Aorta (tissue), 5 donors: ENCODE results near the gene DISC1. TPM values are rescaled to one million over a fixed set of nuclear protein-coding genes. Genes with fewer than 3 reads are reported as not detected.

ENCODE experiments used
- ATAC-seq: fragments of 200-7000 bp; cut with Tn5 transposase; one replicate; pipeline ENCODE4 v1.9.1; 2022; ENCODE audit warnings: moderate library complexity; ENCODE audit not compliant: low FRiP score
- DNase-seq, 2 donors: peaks; one replicate each; pipeline ENCODE4 v3.0.0-alpha.2; 2020
- H3K27ac ChIP-seq, 2 donors: one replicate each; pipeline ENCODE4 v1.5.1; 2013; ENCODE audit warnings: low read length in 2 of 2, mild to moderate bottlenecking in 2 of 2, moderate library complexity in 2 of 2, control low read depth in 1 of 2, inconsistent platforms in 1 of 2, low read depth in 1 of 2
- H3K27me3 ChIP-seq, 2 donors: one replicate each; pipeline ENCODE4 v1.6.1; 2013; ENCODE audit warnings: control low read depth in 1 of 2, low read length in 1 of 2, mild to moderate bottlenecking in 1 of 2, moderate library complexity in 1 of 2; ENCODE audit not compliant: insufficient read depth in 2 of 2, control insufficient read depth in 1 of 2
- H3K36me3 ChIP-seq, 2 donors: one replicate each; pipeline ENCODE4 v1.6.1; 2013; ENCODE audit warnings: control low read depth in 1 of 2, low read length in 1 of 2, mild to moderate bottlenecking in 1 of 2; ENCODE audit not compliant: insufficient read depth in 2 of 2, control insufficient read depth in 1 of 2
- H3K4me1 ChIP-seq, 2 donors: one replicate each; pipeline ENCODE4 v1.6.1; 2013; ENCODE audit warnings: low read length in 2 of 2, control low read depth in 1 of 2, mild to moderate bottlenecking in 1 of 2, moderate library complexity in 1 of 2; ENCODE audit not compliant: insufficient read depth in 2 of 2, control insufficient read depth in 1 of 2
- H3K4me3 ChIP-seq, 2 donors: one replicate each; pipeline ENCODE4 v1.5.1; 2013; ENCODE audit warnings: low read length in 2 of 2, control low read depth in 1 of 2, mild to moderate bottlenecking in 1 of 2
- H3K9me3 ChIP-seq: one replicate; pipeline ENCODE4 v1.6.1; 2013; ENCODE audit warnings: mild to moderate bottlenecking, low read length; ENCODE audit not compliant: control insufficient read depth
- WGBS, 2 donors: extraction: QIAGEN DNeasy Blood & Tissue Kit; methylation state at CpG; one replicate each; pipeline ENCODE4 v1.1.7; 2013; 5-methylcytosine and 5-hydroxymethylcytosine counted together
- intact Hi-C, 2 donors: fragments of 100-400 bp; cut with DNase I; formaldehyde crosslinking; loops; one replicate each; pipeline versions ENCODE4 v1.14.2 to v1.15.0; 2022
- polyA plus RNA-seq, 2 donors: library from polyadenylated mRNA; stranded (reverse); fragments of 200-250 nt; gene quantifications; one replicate each; pipeline ENCODE4 v1.2.3, GENCODE V29; 2013
- total RNA-seq, 2 donors: library from RNA; stranded (reverse); fragmentation: NEBNext Ultra II Directional; extraction: Animal tissue kit (Norgen Biotek cat#: 25700); gene quantifications; one replicate each; pipeline ENCODE4 v1.2.1, GENCODE V29; 2021
- donor health status: healthy with polysubstance abuse.
- donor health status: Bipolar disorder and iron deficiency.
- donor health status: DM: no; HTN: no; CAD: no.
- donor health status: DM: no; HTN: no; CAD: no.
- donor health status: DM: yes; HTN: yes; CAD: no.

DISC1 gene
- total and polyA plus RNA-seq, 4 donors = 0.64 to 31.7 (median 6.0) TPM

- peak in 1 of 2 donors; percentile 83 for DNase-seq
- H3K27me3 ChIP-seq = no peaks in the 10 kb centered on the region
- ATAC-seq = no peak
- H3K4me3 ChIP-seq = no peak overlapping the region
- H3K4me1 ChIP-seq = no peaks in the 10 kb centered on the region
- WGBS, 2 donors = 28 to 36% methylated on average over 17 of the region's 17 CpGs
- intact Hi-C loops = no loop called here
- no peaks in the 10 kb centered on the region for H3K9me3 ChIP-seq
- H3K27ac ChIP-seq = no peak overlapping the region
- H3K36me3 ChIP-seq = no peaks in the 10 kb centered on the region
Observed at GRCh38 chr1:231691618-231692259, 65.1 kb downstream of the DISC1 start.

GRCh38 chr1:231693361-231694074, 66.9 kb downstream of the DISC1 start:
- Histone ChIP-seq H3K9me3 (no peaks in the 10 kb centered on the region), H3K36me3 (no peaks in the 10 kb centered on the region), H3K4me3 (no peak overlapping the region), H3K27me3 (no peaks in the 10 kb centered on the region), H3K27ac (no peak overlapping the region), H3K4me1 (no peaks in the 10 kb centered on the region)
- 92 to 93% methylated on average over 18 of the region's 18 CpGs for WGBS, 2 donors
- DNase-seq = no peak
- peak; percentile 15 for ATAC-seq
- intact Hi-C loops = no loop called here

DNA sequence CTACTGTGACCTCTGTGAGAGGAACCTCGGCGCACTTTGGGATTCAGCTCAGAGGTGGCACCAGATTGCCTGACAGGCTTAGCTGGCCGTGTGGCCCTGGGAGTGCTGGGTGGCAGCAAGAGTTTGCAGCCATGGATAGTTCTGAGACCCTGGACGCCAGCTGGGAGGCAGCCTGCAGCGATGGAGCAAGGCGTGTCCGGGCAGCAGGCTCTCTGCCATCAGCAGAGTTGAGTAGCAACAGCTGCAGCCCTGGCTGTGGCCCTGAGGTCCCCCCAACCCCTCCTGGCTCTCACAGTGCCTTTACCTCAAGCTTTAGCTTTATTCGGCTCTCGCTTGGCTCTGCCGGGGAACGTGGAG, 67.5 kb downstream of the DISC1 start:
- DNase-seq = peak in 1 of 2 donors; percentile 42
- WGBS, 2 donors = 88 to 93% methylated on average over 11 of the region's 11 CpGs

GRCh38 chr1:231694465-231695077, 68.0 kb downstream of the DISC1 start:
- DNase-seq = no peak
- Histone ChIP-seq H3K27me3 (no peaks in the 10 kb centered on the region), H3K4me3 (no peak overlapping the region), H3K36me3 (no peaks in the 10 kb centered on the region), H3K9me3 (no peaks in the 10 kb centered on the region), H3K4me1 (no peaks in the 10 kb centered on the region), H3K27ac (no peak overlapping the region)
- WGBS, 2 donors = 88 to 91% methylated on average over 18 of the region's 18 CpGs
- peak; percentile 36 for ATAC-seq
- intact Hi-C loops = no loop called here

More for the DNA sequence above, 67.5 kb downstream of the DISC1 start:
- Histone ChIP-seq H3K27me3 (no peaks in the 10 kb centered on the region), H3K4me1 (no peaks in the 10 kb centered on the region), H3K36me3 (no peaks in the 10 kb centered on the region), H3K4me3 (no peak overlapping the region), H3K27ac (no peak overlapping the region), H3K9me3 (no peaks in the 10 kb centered on the region)
- peak; percentile 23 for ATAC-seq
- intact Hi-C loops = no loop called here

GRCh38 chr1:231695439-231696255, 69.1 kb downstream of the DISC1 start:
- DNase-seq = no peak
- intact Hi-C loops = no loop called here
- no peaks in the 10 kb centered on the region for H3K9me3 ChIP-seq
- ATAC-seq = no peak
- H3K27ac ChIP-seq = no peak overlapping the region
- 92 to 93% methylated on average over 8 of the region's 8 CpGs for WGBS, 2 donors
- H3K4me1 ChIP-seq = no peaks in the 10 kb centered on the region
- H3K4me3 ChIP-seq = no peak overlapping the region
- no peaks in the 10 kb centered on the region for H3K27me3 ChIP-seq
- H3K36me3 ChIP-seq = no peaks in the 10 kb centered on the region

DNA sequence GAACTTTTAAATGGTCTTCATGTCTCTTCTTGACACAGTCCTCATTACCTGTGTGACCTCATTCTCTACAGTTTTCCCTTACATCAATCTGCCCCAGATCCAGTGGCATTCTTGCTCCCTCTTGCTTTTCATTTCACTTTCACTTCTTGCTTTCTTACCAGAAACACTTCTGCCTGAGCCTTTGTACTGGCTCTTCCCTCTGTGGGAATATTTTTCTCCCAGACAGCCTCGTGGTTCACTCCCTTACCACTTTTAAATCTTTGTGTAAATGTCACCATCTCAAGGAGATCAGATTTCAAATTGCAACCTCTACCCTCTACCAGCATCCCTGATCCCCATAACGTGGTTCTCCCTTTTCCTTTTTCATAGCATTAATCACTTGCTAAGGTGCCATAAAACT, 73.2 kb downstream of the DISC1 start:
- Histone ChIP-seq H3K9me3 (no peaks in the 10 kb centered on the region), H3K27ac (no peak overlapping the region), H3K27me3 (no peaks in the 10 kb centered on the region), H3K4me3 (no peak overlapping the region), H3K36me3 (no peaks in the 10 kb centered on the region), H3K4me1 (no peaks in the 10 kb centered on the region)
- WGBS, 2 donors = 37 to 38% methylated on average over 2 of the region's 2 CpGs
- no peak for ATAC-seq
- no peak for DNase-seq
- intact Hi-C loops = no loop called here

- H3K36me3 ChIP-seq = no peaks in the 10 kb centered on the region
- no peaks in the 10 kb centered on the region for H3K4me1 ChIP-seq
- no peak for DNase-seq
- ATAC-seq = no peak
- no peak overlapping the region for H3K4me3 ChIP-seq
- no peak overlapping the region for H3K27ac ChIP-seq
- no peaks in the 10 kb centered on the region for H3K27me3 ChIP-seq
- no peaks in the 10 kb centered on the region for H3K9me3 ChIP-seq
- intact Hi-C loops = no loop called here
Observed at GRCh38 chr1:231701306-231701705, 74.7 kb downstream of the DISC1 start.

- ATAC-seq (no peak), DNase-seq (no peak)
- Histone ChIP-seq H3K9me3 (no peaks in the 10 kb centered on the region), H3K4me3 (no peak overlapping the region), H3K36me3 (no peaks in the 10 kb centered on the region), H3K4me1 (no peaks in the 10 kb centered on the region), H3K27ac (no peak overlapping the region), H3K27me3 (no peaks in the 10 kb centered on the region)
- intact Hi-C loops = no loop called here
- 92 to 100% methylated on average over 1 of the region's 1 CpG for WGBS, 2 donors
Observed at GRCh38 chr1:231702331-231702730, 75.7 kb downstream of the DISC1 start.
